Body of pancreas (tissue), 4 donors: ENCODE measurements around the gene TTLL5.

Source experiments
- POLR2A ChIP-seq, 3 donors: fragments of 450-650 bp; IDR thresholded peaks; one replicate each; pipeline ENCODE4 v1.6.1; 2016; ENCODE audit warnings: antibody characterized with exemption in 3 of 3, mild to moderate bottlenecking in 2 of 3
- TF ChIP-seq, protein P1 (sequence below), 7 experiments: fragments of 450-650 bp in 4 of 7; fragments of 200-600 bp in 3 of 7; sonication (generic) in 3 of 7; IDR thresholded peaks; one replicate each; pipeline ENCODE4 v1.5.1; 2016 to 2019; ENCODE audit warnings: antibody characterized with exemption in 7 of 7

DNA sequence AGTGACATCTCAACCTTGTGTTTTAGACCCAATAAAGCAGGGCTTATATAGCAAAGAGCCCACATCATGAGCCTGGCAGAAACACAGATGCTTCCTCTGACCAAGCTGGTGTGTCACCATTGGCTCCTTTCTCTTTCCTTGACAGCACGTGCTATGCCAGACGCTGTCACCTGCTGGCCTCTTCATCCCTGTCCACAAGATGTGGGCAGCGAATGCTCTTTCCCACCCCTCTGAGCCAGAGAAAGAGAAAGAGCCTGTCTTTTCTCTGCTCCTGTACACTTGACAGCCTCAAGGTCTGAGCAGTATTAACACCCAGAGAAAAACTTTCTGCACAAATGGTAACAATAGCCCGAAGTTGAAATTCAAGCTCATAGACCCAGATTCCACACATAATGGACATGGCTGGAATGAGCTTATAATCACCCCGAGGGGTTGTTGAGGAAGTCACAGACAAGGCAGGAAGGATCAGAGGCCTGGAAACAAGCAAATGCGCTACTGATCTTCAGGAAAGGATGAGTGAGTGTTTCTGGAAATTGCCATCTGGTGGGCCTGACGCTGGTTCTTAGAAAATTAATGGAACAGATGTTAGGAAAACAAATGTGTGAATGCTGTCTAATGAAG lies 311.9 kb downstream of the TTLL5 start:
- TF ChIP-seq, protein P1, sequence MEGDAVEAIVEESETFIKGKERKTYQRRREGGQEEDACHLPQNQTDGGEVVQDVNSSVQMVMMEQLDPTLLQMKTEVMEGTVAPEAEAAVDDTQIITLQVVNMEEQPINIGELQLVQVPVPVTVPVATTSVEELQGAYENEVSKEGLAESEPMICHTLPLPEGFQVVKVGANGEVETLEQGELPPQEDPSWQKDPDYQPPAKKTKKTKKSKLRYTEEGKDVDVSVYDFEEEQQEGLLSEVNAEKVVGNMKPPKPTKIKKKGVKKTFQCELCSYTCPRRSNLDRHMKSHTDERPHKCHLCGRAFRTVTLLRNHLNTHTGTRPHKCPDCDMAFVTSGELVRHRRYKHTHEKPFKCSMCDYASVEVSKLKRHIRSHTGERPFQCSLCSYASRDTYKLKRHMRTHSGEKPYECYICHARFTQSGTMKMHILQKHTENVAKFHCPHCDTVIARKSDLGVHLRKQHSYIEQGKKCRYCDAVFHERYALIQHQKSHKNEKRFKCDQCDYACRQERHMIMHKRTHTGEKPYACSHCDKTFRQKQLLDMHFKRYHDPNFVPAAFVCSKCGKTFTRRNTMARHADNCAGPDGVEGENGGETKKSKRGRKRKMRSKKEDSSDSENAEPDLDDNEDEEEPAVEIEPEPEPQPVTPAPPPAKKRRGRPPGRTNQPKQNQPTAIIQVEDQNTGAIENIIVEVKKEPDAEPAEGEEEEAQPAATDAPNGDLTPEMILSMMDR (IDR thresholded peaks at IDR 0.05): no peak
- no peak for TF ChIP-seq POLR2A (IDR thresholded peaks at IDR 0.05)
